NCI-H345 treated with DMSO at 0.1 percent for 48 hours (cell line): ENCODE data around the gene ULBP1.
"Not testable (repeated sequence)": the region's sequence is repeated elsewhere in the genome, so short reads cannot be mapped to it uniquely, and the experiment has no call there.

Source experiments
- DNase-seq: peaks from one replicate; lab custom pipeline; 2025; ENCODE audit not compliant: unreplicated experiment; lab: John Stamatoyannopoulos, UW

Gene ULBP1

GRCh38 chr6:149933036-149933435 lies 30.7 kb upstream of the ULBP1 start:
- no peak for DNase-seq

- DNase-seq = no peak
These were observed 30.3 kb upstream of the ULBP1 start for GRCh38 chr6:149933461-149933860.

- peak; percentile 59 for DNase-seq
These were observed 29.2 kb upstream of the ULBP1 start for GRCh38 chr6:149934249-149935156.

GRCh38 chr6:149935246-149935645 lies 28.5 kb upstream of the ULBP1 start:
- DNase-seq = no peak

- no peak for DNase-seq
These were observed 28.1 kb upstream of the ULBP1 start for GRCh38 chr6:149935668-149936067.

GRCh38 chr6:149936743-149937142 lies 27.0 kb upstream of the ULBP1 start:
- no peak for DNase-seq

- not testable (repeated sequence) for DNase-seq
These were observed 25.7 kb upstream of the ULBP1 start for GRCh38 chr6:149938013-149938570.

GRCh38 chr6:149938571-149939355 lies 25.0 kb upstream of the ULBP1 start:
- DNase-seq = no peak

- DNase-seq = no peak
These were observed 24.4 kb upstream of the ULBP1 start for GRCh38 chr6:149939356-149939648.

GRCh38 chr6:149939909-149940671 lies 23.7 kb upstream of the ULBP1 start:
- no peak for DNase-seq

- DNase-seq = no peak
These were observed 23.1 kb upstream of the ULBP1 start for GRCh38 chr6:149940672-149940982.

GRCh38 chr6:149941583-149942460 lies 21.9 kb upstream of the ULBP1 start, which contains the start of gene ULBP2:
ULBP2 (plus strand) TSS chr6:149942014; CDS start chr6:149942073, 59 bp downstream.
- peak; percentile 82 for DNase-seq

GRCh38 chr6:149942461-149942829 lies 21.3 kb upstream of the ULBP1 start:
- no peak for DNase-seq

GRCh38 chr6:149943321-149943720 lies 20.4 kb upstream of the ULBP1 start:
- DNase-seq = not testable (repeated sequence)

GRCh38 chr6:149945276-149945675 lies 18.5 kb upstream of the ULBP1 start:
- not testable (repeated sequence) for DNase-seq

- DNase-seq = not testable (repeated sequence)
These were observed 17.1 kb upstream of the ULBP1 start for GRCh38 chr6:149946631-149947030.

- not testable (repeated sequence) for DNase-seq
These were observed 16.2 kb upstream of the ULBP1 start for GRCh38 chr6:149947533-149947932.

GRCh38 chr6:149948011-149948410 lies 15.7 kb upstream of the ULBP1 start:
- DNase-seq = no peak

GRCh38 chr6:149948616-149949015 lies 15.1 kb upstream of the ULBP1 start:
- no peak for DNase-seq

- DNase-seq = no peak
These were observed 13.3 kb upstream of the ULBP1 start for GRCh38 chr6:149950423-149950822.
